SW480 (cell line): Measurements from ENCODE around the gene PGAM2.

ENCODE experiments used
- DNase-seq: peaks from one replicate; pipeline ENCODE4 v3.0.0-alpha.2; 2016; ENCODE audit warnings: low spot score

Gene PGAM2

GRCh38 chr7:44082541-44083207 is 17.3 kb upstream of the PGAM2 start:
- DNase-seq, result peak; percentile 100

- no peak for DNase-seq
Observed at GRCh38 chr7:44081266-44081748, 15.9 kb upstream of the PGAM2 start.

- no peak for DNase-seq
Observed at GRCh38 chr7:44080686-44081265, 15.4 kb upstream of the PGAM2 start.

GRCh38 chr7:44080118-44080517 is 14.8 kb upstream of the PGAM2 start:
- no peak for DNase-seq

- DNase-seq, result no peak
Observed at GRCh38 chr7:44079331-44080021, 14.1 kb upstream of the PGAM2 start.

GRCh38 chr7:44078521-44078920 is 13.2 kb upstream of the PGAM2 start:
- no peak for DNase-seq

- DNase-seq, result no peak
Observed at GRCh38 chr7:44077681-44078091, 12.3 kb upstream of the PGAM2 start.

GRCh38 chr7:44077061-44077460 is 11.7 kb upstream of the PGAM2 start:
- DNase-seq, result no peak

GRCh38 chr7:44076101-44076895 is 10.9 kb upstream of the PGAM2 start:
- DNase-seq, result no peak

GRCh38 chr7:44075296-44076075 is 10.1 kb upstream of the PGAM2 start:
- DNase-seq, result no peak

- no peak for DNase-seq
Observed at GRCh38 chr7:44074349-44074695, 9.0 kb upstream of the PGAM2 start.

- DNase-seq, result peak; percentile 84
Observed at GRCh38 chr7:44073664-44074348, 8.4 kb upstream of the PGAM2 start.

GRCh38 chr7:44072364-44073231 is 7.2 kb upstream of the PGAM2 start:
- DNase-seq, result peak; percentile 85

GRCh38 chr7:44071726-44072363 is 6.5 kb upstream of the PGAM2 start:
- DNase-seq, result peak; percentile 88

GRCh38 chr7:44068054-44068453 is 2.7 kb upstream of the PGAM2 start:
- no peak for DNase-seq

GRCh38 chr7:44067064-44067951 is 1.9 kb upstream of the PGAM2 start:
- DNase-seq, result no peak

- DNase-seq, result no peak
Observed at GRCh38 chr7:44066494-44067063, 1.2 kb upstream of the PGAM2 start.

GRCh38 chr7:44066111-44066460 is 719 bp upstream of the PGAM2 start:
- no peak for DNase-seq
